ENCODE results near the gene CMTM3. TPM values are rescaled to one million over a fixed set of nuclear protein-coding genes. Genes with fewer than 3 reads are reported as not detected.
"Not testable (repeated sequence)": the region's sequence is repeated elsewhere in the genome, so short reads cannot be mapped to it uniquely, and the experiment has no call there.

Gene CMTM3
- total and polyA plus RNA-seq, 12 donors = 6.6 to 19.9 (median 7.9) TPM

- intact Hi-C loops (cut with DNase I) = loop anchor here in 4 of 10 donors (5.0 to 10.0 kb wide), 3 partner anchors 47 to 257 kb away; no protein-coding TSS in a partner anchor
- WGBS, 2 donors = 87 to 90% methylated on average over 14 of the region's 14 CpGs
- H3K4me1 ChIP-seq = peaks cover 0 to 40% (median 25%) of the 10 kb centered on the region in 9 donors
- no peaks in the 10 kb centered on the region for H3K9me3 ChIP-seq
- H3K4me3 ChIP-seq = no peak overlapping the region
- DNase-seq (no peak), ATAC-seq (no peak)
- no peak overlapping the region for H3K27ac ChIP-seq
- TF ChIP-seq, protein P1, sequence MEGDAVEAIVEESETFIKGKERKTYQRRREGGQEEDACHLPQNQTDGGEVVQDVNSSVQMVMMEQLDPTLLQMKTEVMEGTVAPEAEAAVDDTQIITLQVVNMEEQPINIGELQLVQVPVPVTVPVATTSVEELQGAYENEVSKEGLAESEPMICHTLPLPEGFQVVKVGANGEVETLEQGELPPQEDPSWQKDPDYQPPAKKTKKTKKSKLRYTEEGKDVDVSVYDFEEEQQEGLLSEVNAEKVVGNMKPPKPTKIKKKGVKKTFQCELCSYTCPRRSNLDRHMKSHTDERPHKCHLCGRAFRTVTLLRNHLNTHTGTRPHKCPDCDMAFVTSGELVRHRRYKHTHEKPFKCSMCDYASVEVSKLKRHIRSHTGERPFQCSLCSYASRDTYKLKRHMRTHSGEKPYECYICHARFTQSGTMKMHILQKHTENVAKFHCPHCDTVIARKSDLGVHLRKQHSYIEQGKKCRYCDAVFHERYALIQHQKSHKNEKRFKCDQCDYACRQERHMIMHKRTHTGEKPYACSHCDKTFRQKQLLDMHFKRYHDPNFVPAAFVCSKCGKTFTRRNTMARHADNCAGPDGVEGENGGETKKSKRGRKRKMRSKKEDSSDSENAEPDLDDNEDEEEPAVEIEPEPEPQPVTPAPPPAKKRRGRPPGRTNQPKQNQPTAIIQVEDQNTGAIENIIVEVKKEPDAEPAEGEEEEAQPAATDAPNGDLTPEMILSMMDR (IDR thresholded peaks at IDR 0.05) = no peak
- H3K36me3 ChIP-seq = peaks cover 0 to 74% (median 26%) of the 10 kb centered on the region in 9 donors
- no peaks in the 10 kb centered on the region for H3K27me3 ChIP-seq
These were observed 5.8 kb downstream of the CMTM3 start for GRCh38 chr16:66610111-66610820.

GRCh38 chr16:66611911-66612310, 7.4 kb downstream of the CMTM3 start:
- Histone ChIP-seq H3K36me3 (peaks cover 0 to 74% (median 26%) of the 10 kb centered on the region in 9 donors), H3K4me1 (peaks cover 0 to 24% (median 14%) of the 10 kb centered on the region in 9 donors)
- WGBS, 2 donors = 95 to 98% methylated on average over 8 of the region's 8 CpGs
- ATAC-seq, H3K9me3 ChIP-seq, H3K27ac ChIP-seq, DNase-seq, H3K27me3 ChIP-seq, H3K4me3 ChIP-seq: not testable (repeated sequence)
- intact Hi-C loops (cut with DNase I) = loop anchor here in 4 of 10 donors (5.0 to 10.0 kb wide), 3 partner anchors 45 to 255 kb away; no protein-coding TSS in a partner anchor

- no peaks in the 10 kb centered on the region for H3K27me3 ChIP-seq
- peaks cover 0 to 18% (median 14%) of the 10 kb centered on the region in 9 donors for H3K4me1 ChIP-seq
- DNase-seq (no peak), ATAC-seq (no peak)
- H3K36me3 ChIP-seq = peaks cover 0 to 74% (median 26%) of the 10 kb centered on the region in 9 donors
- TF ChIP-seq, protein P1 (IDR thresholded peaks at IDR 0.05) = no peak
- H3K9me3 ChIP-seq = no peaks in the 10 kb centered on the region
- intact Hi-C loops (cut with DNase I) = loop anchor here in 4 of 10 donors (5.0 to 10.0 kb wide), 3 partner anchors 45 to 255 kb away; no protein-coding TSS in a partner anchor
- no peak overlapping the region for H3K27ac ChIP-seq
- no peak overlapping the region for H3K4me3 ChIP-seq
- WGBS, 2 donors = 85 to 89% methylated on average over 14 of the region's 14 CpGs
These were observed 7.9 kb downstream of the CMTM3 start for GRCh38 chr16:66612422-66612821.

DNA sequence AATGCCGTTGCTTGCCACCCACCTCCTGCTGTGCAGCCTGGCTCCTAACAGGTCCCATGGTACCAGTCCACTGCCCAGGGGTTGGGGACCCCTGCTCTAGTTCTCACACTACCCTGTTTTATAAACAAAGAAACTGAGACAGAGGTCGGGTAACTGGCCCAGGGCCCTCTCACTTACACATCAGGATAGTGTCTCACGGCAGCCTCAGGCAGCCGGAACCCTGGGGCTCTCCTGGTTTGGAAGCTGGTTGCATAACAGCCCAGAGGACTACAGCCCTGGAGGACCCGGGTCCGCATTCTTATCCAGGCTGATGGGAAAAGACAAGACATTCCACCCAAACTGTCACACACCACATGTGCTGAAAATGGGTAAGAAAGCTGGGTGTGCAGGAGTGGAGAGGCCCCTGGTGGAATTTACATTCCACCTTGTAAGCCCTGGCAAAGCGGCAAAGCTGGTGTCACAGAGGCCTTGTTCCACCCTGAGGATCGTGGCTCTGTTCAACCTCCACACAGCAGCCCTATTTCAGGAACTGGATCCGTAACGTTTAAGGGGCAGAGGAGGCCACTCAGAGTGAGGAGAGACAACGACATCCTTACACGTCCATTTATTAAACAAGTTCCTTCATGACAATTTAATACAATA, 9.8 kb downstream of the CMTM3 start:
- no peak overlapping the region for H3K27ac ChIP-seq
- ATAC-seq (no peak), DNase-seq (no peak)
- no peak overlapping the region for H3K4me3 ChIP-seq
- H3K27me3 ChIP-seq = no peaks in the 10 kb centered on the region
- intact Hi-C loops (cut with DNase I) = loop anchor here in 4 of 10 donors (5.0 to 10.0 kb wide), 3 partner anchors 43 to 253 kb away; no protein-coding TSS in a partner anchor
- H3K4me1 ChIP-seq = peaks cover 0 to 15% (median 10%) of the 10 kb centered on the region in 9 donors
- 86 to 88% methylated on average over 12 of the region's 12 CpGs for WGBS, 2 donors
- TF ChIP-seq, protein P1 (IDR thresholded peaks at IDR 0.05) = no peak
- no peaks in the 10 kb centered on the region for H3K9me3 ChIP-seq
- H3K36me3 ChIP-seq = peaks cover 0 to 63% (median 26%) of the 10 kb centered on the region in 9 donors
